ENCODE data around the gene MFSD2A.
A peak's percentile ranks its signal among the peaks of the same experiment; 100 is the strongest.
"Not testable (repeated sequence)": the region's sequence is repeated elsewhere in the genome, so short reads cannot be mapped to it uniquely, and the experiment has no call there.

MFSD2A gene

GRCh38 chr1:40003156-40004093, 48.5 kb downstream of the MFSD2A start:
- no peak for DNase-seq (ENCODE audit: low spot score)

GRCh38 chr1:40004857-40005256, 49.9 kb downstream of the MFSD2A start:
- DNase-seq (ENCODE audit: low spot score): peak; percentile 11

- not testable (repeated sequence) for DNase-seq (ENCODE audit: low spot score)
These were observed 52.6 kb downstream of the MFSD2A start for GRCh38 chr1:40007481-40008034.

GRCh38 chr1:40011198-40011597, 56.3 kb downstream of the MFSD2A start:
- no peak for DNase-seq (ENCODE audit: low spot score)

- DNase-seq (ENCODE audit: low spot score): no peak
These were observed 59.3 kb downstream of the MFSD2A start for GRCh38 chr1:40014253-40014706.

- peak; percentile 63 for DNase-seq (ENCODE audit: low spot score)
These were observed 60.1 kb downstream of the MFSD2A start for GRCh38 chr1:40014812-40015594.

- DNase-seq (ENCODE audit: low spot score): no peak
These were observed 63.1 kb downstream of the MFSD2A start for GRCh38 chr1:40017951-40018575.

Measured in kidney tubule cell (primary cell).